ENCODE results near the gene CIAO3.
"Not testable (repeated sequence)": the region's sequence is repeated elsewhere in the genome, so short reads cannot be mapped to it uniquely, and the experiment has no call there.

Gene CIAO3

DNA sequence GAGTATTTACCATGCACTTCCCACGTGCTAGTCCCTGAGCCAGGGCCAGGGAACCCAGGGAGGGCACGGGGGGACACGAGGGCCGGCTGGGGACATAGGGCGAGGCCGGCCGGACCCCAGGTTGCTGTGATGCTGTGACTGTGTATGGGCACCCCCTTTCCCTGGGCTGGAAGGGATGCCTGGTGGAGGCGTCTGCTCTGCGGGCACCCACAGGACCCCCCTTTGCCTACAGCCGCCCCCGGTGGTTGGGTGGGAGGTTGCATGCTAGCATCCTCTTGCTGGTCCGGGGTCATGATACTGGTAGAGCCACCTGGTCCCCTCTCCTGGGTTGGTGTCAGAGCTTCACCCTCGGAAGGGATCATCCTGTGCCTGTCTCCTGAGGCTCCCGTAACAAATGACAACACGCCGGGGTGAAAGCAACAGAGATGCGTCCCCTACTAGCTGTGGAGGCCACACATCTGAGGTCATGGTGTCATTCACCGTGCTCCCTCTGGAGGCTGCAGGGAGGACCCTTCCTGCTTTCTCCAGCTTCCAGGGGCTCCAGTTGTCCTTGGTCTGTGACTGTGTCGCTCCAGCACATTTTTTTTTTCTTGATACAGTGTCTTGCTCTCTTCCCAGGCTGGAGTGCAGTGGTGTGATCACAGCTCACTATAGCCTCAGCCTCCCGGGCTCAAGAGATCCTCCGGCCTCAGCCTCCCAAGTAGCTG, 3.1 kb upstream of the CIAO3 start:
- TF ChIP-seq, protein P1, sequence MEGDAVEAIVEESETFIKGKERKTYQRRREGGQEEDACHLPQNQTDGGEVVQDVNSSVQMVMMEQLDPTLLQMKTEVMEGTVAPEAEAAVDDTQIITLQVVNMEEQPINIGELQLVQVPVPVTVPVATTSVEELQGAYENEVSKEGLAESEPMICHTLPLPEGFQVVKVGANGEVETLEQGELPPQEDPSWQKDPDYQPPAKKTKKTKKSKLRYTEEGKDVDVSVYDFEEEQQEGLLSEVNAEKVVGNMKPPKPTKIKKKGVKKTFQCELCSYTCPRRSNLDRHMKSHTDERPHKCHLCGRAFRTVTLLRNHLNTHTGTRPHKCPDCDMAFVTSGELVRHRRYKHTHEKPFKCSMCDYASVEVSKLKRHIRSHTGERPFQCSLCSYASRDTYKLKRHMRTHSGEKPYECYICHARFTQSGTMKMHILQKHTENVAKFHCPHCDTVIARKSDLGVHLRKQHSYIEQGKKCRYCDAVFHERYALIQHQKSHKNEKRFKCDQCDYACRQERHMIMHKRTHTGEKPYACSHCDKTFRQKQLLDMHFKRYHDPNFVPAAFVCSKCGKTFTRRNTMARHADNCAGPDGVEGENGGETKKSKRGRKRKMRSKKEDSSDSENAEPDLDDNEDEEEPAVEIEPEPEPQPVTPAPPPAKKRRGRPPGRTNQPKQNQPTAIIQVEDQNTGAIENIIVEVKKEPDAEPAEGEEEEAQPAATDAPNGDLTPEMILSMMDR (IDR thresholded peaks at IDR 0.05; ENCODE audit: unreplicated experiment in 3 of 3) = no peak
- no peaks in the 10 kb centered on the region for H3K4me1 Mint-ChIP-seq
- H3K27me3 Mint-ChIP-seq (ENCODE audit: low read depth) = no peaks in the 10 kb centered on the region
- H3K36me3 Mint-ChIP-seq (ENCODE audit: low read depth) = no peaks in the 10 kb centered on the region
- H3K27ac Mint-ChIP-seq = no peak overlapping the region
- peak overlapping the region in 1 of 3 experiments; percentile 36 for H3K4me3 Mint-ChIP-seq
- H3K9me3 Mint-ChIP-seq = no peaks in the 10 kb centered on the region

DNA sequence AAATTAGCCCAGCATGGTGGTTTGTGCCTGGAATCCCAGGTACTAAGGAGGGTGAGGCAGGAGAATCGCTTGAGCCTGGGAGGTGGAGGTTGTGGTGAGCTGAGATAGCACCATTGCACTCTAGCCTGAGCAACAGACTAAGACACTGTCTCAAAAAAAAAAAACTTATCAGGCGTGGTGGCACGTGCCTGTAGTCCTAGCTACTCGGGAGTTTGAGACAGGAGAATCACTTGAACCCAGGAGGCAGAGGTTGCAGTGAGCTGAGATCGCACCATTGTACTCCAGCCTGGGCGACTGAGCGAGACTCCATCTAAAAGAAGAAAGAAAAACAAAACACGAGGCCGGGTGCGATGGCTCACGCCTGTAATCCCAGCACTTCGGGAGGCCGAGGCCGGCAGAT, 2.1 kb upstream of the CIAO3 start:
- not testable (repeated sequence) for H3K36me3 Mint-ChIP-seq (ENCODE audit: low read depth); H3K27ac Mint-ChIP-seq; H3K4me3 Mint-ChIP-seq; H3K4me1 Mint-ChIP-seq; H3K27me3 Mint-ChIP-seq (ENCODE audit: low read depth); H3K9me3 Mint-ChIP-seq

DNA sequence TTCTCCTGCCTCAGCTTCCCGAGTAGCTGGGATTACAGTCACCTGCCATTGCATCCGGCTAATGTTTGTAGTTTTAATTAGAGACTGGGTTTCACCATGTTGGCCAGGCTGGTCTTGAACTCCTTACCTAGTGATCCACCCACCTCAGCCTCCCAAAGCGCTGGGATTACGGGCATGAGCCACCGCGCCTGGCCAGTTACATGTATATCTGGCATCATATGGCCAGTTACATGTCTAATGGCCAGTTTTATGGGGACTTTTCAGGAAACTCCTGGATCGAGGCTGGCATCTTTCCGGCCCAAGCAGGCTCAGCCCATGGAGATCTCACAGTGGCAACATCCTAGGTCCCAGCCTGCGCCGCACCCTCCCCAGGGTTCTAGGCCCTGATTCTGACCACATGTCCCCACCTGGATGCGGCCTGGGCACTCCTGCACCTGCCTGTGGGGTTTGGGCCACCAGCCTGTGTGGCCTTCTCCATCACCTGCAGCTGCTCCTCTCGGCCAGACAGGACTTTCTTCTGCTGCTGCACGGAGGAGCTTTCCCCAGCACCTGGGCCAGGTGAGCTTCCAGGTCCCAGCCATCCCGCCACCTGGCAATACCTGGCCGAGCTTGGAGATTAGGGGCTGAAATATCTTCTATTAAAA, 1.3 kb upstream of the CIAO3 start:
- Mint-ChIP-seq H3K27me3 (ENCODE audit: low read depth) (no peaks in the 10 kb centered on the region), H3K9me3 (no peaks in the 10 kb centered on the region), H3K4me3 (peak overlapping the region; percentile 67 to 88 (median 83)), H3K4me1 (no peaks in the 10 kb centered on the region), H3K27ac (no peak overlapping the region), H3K36me3 (ENCODE audit: low read depth) (peaks cover 4% of the 10 kb centered on the region)
- TF ChIP-seq, protein P1 (IDR thresholded peaks at IDR 0.05; ENCODE audit: unreplicated experiment in 3 of 3) = no peak

DNA sequence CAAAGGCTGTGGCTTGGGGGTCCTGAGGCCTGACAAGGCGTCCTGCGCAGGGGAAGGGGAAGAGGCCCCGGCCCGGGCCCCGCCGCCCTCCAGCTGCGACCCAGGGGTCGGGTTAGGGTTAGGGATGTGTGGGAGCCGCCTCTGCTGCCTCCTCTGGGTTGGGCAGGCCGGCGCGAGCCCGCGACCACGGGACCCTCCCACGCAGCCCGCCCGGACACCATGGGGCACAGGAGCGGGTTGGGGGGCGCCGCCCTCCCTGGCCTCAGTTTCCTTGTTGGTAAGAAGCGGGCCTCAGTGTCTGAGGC, 386 bp downstream of the CIAO3 start:
- Mint-ChIP-seq H3K27me3 (ENCODE audit: low read depth) (no peaks in the 10 kb centered on the region), H3K36me3 (ENCODE audit: low read depth) (peaks cover 10% of the 10 kb centered on the region), H3K4me3 (peak overlapping the region; percentile 78 to 83 (median 81)), H3K4me1 (no peaks in the 10 kb centered on the region), H3K27ac (no peak overlapping the region), H3K9me3 (no peaks in the 10 kb centered on the region)
- TF ChIP-seq, protein P1 (IDR thresholded peaks at IDR 0.05; ENCODE audit: unreplicated experiment in 3 of 3) = no peak

DNA sequence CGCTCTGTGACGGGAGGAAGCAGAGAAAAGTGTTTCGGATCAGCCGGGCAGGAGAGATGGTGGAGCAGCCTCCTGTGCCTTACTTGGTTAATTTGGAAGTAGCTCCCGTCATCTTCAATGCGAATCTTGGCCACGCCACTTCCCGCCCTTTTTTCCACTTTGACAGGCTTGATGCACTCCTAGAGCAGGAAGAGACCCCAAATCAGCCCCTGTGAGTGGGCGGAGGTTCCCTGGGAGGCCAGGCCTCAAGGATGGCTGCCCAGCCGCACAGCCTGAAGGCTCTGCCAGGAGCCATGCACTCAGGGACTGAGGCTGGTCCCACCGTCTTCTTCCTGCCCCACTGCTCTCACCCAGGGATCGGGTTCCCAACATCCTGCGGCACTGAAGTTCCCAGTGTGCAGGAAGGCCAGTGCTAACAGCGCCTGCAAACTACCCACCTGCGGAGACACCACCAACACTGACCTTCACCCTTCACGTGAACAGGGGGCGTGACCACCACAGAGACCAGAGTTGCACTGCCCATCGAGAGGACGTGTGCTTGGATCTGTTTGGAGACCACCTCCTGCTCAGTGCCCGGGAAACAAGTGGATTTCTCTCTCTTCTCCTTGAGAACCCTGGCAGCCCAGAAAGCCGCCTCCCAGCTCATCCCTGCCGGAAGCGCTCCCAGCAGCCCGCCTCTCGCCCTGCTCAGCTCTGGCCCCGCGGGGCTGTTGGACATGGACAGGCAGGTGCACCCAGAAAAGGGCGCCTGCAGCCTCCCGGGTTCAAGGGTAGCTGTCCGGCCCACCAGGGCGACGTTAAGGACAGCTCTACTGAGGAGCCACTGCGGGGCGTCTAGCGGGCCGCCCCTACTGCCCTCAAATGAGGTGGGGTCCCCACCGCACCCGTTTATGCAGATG, 988 bp downstream of the CIAO3 start:
- Mint-ChIP-seq H3K36me3 (ENCODE audit: low read depth) (peaks cover 13% of the 10 kb centered on the region), H3K4me1 (no peaks in the 10 kb centered on the region)

More for the DNA sequence above, 988 bp downstream of the CIAO3 start:
- H3K9me3 Mint-ChIP-seq = no peaks in the 10 kb centered on the region
- H3K4me3 Mint-ChIP-seq = peak overlapping the region; percentile 78 to 83 (median 81)
- H3K27ac Mint-ChIP-seq = no peak overlapping the region
- TF ChIP-seq, protein P1 (IDR thresholded peaks at IDR 0.05; ENCODE audit: unreplicated experiment in 3 of 3) = no peak
- H3K27me3 Mint-ChIP-seq (ENCODE audit: low read depth) = no peaks in the 10 kb centered on the region

Measured in nephron (organoid).